Endothelial cell of umbilical vein (primary cell): Measurements from ENCODE around the gene RIGI. TPM values are rescaled to one million over a fixed set of nuclear protein-coding genes. Genes with fewer than 3 reads are reported as not detected.
"Not testable (repeated sequence)": the region's sequence is repeated elsewhere in the genome, so short reads cannot be mapped to it uniquely, and the experiment has no call there.

Source experiments
- BruUV-seq: library from RNA; stranded (reverse); fragments of 400-500 nt; replicated peaks from 2 replicates; lab custom pipeline; 2021; lab: Mats Ljungman, UMichigan
- CTCF ChIA-PET: fragments of 300-600, 350-600 bp; sonication (Branson Sonifier 250); formaldehyde crosslinking; loops from one replicate; lab custom pipeline; 2021; ENCODE audit warnings: antibody characterized with exemption, inconsistent platforms; lab: Charles Lee
- POLR2A ChIA-PET: fragments of 300-600, 350-600 bp; sonication (Branson Sonifier 250); formaldehyde crosslinking; loops from one replicate; lab custom pipeline; 2021; ENCODE audit warnings: antibody characterized with exemption, inconsistent platforms; lab: Charles Lee
- DNase-seq: peaks from one replicate; pipeline ENCODE4 v3.0.0-alpha.2; 2011; ENCODE audit warnings: low read depth, low spot score
- FAIRE-seq: peaks from 2 replicates; lab custom pipeline; 2011; peaks lifted over from hg19 to GRCh38; lab: Jason Lieb, UNC
- H2AFZ ChIP-seq: 2 replicates; pipeline ENCODE4 v1.6.0; 2012; ENCODE audit warnings: low read depth, low read length, control low read depth, inconsistent platforms
- H3K27ac ChIP-seq: 2 replicates; pipeline ENCODE4 v1.5.1; 2011; ENCODE audit warnings: low read depth, mild to moderate bottlenecking, control low read depth, low read length, moderate library complexity; ENCODE audit not compliant: insufficient read depth
- H3K27me3 ChIP-seq, 2 experiments: 2 replicates each; pipeline versions ENCODE4 v1.6.0 to v1.6.1; 2011; ENCODE audit warnings: low read length in 2 of 2, mixed read lengths in 1 of 2; ENCODE audit not compliant: control insufficient read depth in 2 of 2, insufficient read depth in 2 of 2
- H3K36me3 ChIP-seq, 2 experiments: 2 replicates in 1 of 2; 3 replicates in 1 of 2; pipeline ENCODE4 v1.5.1; 2011; ENCODE audit warnings: low read length in 2 of 2, mild to moderate bottlenecking in 1 of 2, moderate library complexity in 1 of 2; ENCODE audit not compliant: control insufficient read depth in 2 of 2, insufficient read depth in 2 of 2; ENCODE audit errors: extremely low read depth in 1 of 2
- H3K4me1 ChIP-seq: 3 replicates; pipeline ENCODE4 v1.5.1; 2011; ENCODE audit warnings: mild to moderate bottlenecking, low read length; ENCODE audit not compliant: control insufficient read depth, insufficient read depth; ENCODE audit errors: extremely low read depth
- H3K4me2 ChIP-seq: 2 replicates; pipeline ENCODE4 v1.6.1; 2011; ENCODE audit warnings: low read length, control low read depth, mixed read lengths; ENCODE audit not compliant: insufficient read depth
- H3K4me3 ChIP-seq, 3 experiments: fragments of 200-600 bp in 1 of 3; sonication (generic), shearing (Covaris generic) in 1 of 3; replicated peaks in 1 of 3; 2 replicates each; pipeline ENCODE4 v1.5.1; 2011 to 2016; ENCODE audit warnings: control low read depth in 3 of 3, low read length in 3 of 3, mild to moderate bottlenecking in 2 of 3, inconsistent platforms in 1 of 3, low read depth in 1 of 3, moderate library complexity in 1 of 3; ENCODE audit not compliant: insufficient read depth in 1 of 3
- H3K79me2 ChIP-seq: 2 replicates; pipeline ENCODE4 v1.6.0; 2012; ENCODE audit warnings: low read length, inconsistent platforms; ENCODE audit not compliant: control insufficient read depth, insufficient read depth
- H3K9ac ChIP-seq: replicated peaks from 2 replicates; pipeline ENCODE3; 2011; ENCODE audit warnings: low read length, control low read depth; ENCODE audit not compliant: insufficient read depth; ENCODE audit errors: extremely low read depth
- H3K9me1 ChIP-seq: replicated peaks from 3 replicates; pipeline ENCODE4 v1.6.0; 2011; ENCODE audit warnings: mild to moderate bottlenecking, low read length; ENCODE audit not compliant: control insufficient read depth, insufficient read depth; ENCODE audit errors: extremely low read depth
- H3K9me3 ChIP-seq: replicated peaks from 2 replicates; pipeline ENCODE4 v1.5.1; 2012; ENCODE audit warnings: low read length, inconsistent platforms; ENCODE audit not compliant: control insufficient read depth, insufficient read depth
- H4K20me1 ChIP-seq: replicated peaks from 2 replicates; pipeline ENCODE3; 2011; ENCODE audit warnings: mild to moderate bottlenecking, low read length; ENCODE audit not compliant: control insufficient read depth, insufficient read depth; ENCODE audit errors: extremely low read depth
- CTCF ChIP-seq, 2 donors: IDR thresholded peaks; 1 replicate in 1 of 2; 2 replicates in 1 of 2; pipeline ENCODE4 v1.5.1; 2011; ENCODE audit warnings: low read length in 2 of 2, mild to moderate bottlenecking in 2 of 2, moderate library complexity in 2 of 2, control low read depth in 1 of 2, inconsistent platforms in 1 of 2, low read depth in 1 of 2; ENCODE audit not compliant: insufficient read depth in 1 of 2; ENCODE audit errors: extremely low read depth in 1 of 2
- EZH2 ChIP-seq: IDR thresholded peaks from 2 replicates; pipeline ENCODE4 v1.6.1; 2012; ENCODE audit warnings: borderline replicate concordance, low read depth, mild to moderate bottlenecking, moderate library complexity, low read length, inconsistent platforms; ENCODE audit not compliant: severe bottlenecking
- FOS ChIP-seq: IDR thresholded peaks from 2 replicates; pipeline ENCODE4 v1.6.1; 2011; ENCODE audit warnings: mild to moderate bottlenecking, low read length, moderate library complexity, borderline replicate concordance; ENCODE audit not compliant: insufficient read depth
- GATA2 ChIP-seq: IDR thresholded peaks from 2 replicates; pipeline ENCODE4 v1.7.0; 2011; ENCODE audit warnings: low read depth, mild to moderate bottlenecking, moderate library complexity, mixed read lengths, low read length; ENCODE audit not compliant: insufficient read length, insufficient read depth
- JUN ChIP-seq: IDR thresholded peaks from 2 replicates; pipeline ENCODE4 v1.6.1; 2011; ENCODE audit warnings: borderline replicate concordance, low read depth; ENCODE audit not compliant: insufficient read length, insufficient read depth
- MAX ChIP-seq: IDR thresholded peaks from 2 replicates; pipeline ENCODE4 v1.6.1; 2011; ENCODE audit not compliant: insufficient read depth, insufficient read length
- MYC ChIP-seq: IDR thresholded peaks from one replicate; pipeline ENCODE4 v1.6.1; 2011; ENCODE audit warnings: mild to moderate bottlenecking, low read depth, low read length
- POLR2A ChIP-seq: IDR thresholded peaks from 2 replicates; pipeline ENCODE4 v1.6.1; 2012; ENCODE audit warnings: low read depth, mild to moderate bottlenecking, control low read depth, low read length
- POLR2AphosphoS5 ChIP-seq: IDR thresholded peaks from 2 replicates; pipeline ENCODE4 v1.6.1; 2012; ENCODE audit warnings: low read depth, mild to moderate bottlenecking, control low read depth, low read length, moderate library complexity; ENCODE audit not compliant: insufficient read depth
- dilution Hi-C: fragments of 300-500 bp; cut with MboI; formaldehyde crosslinking; loops from one replicate; pipeline ENCODE4 v1.15.0; 2019; ENCODE audit warnings: low sequenced_read_pairs; ENCODE audit not compliant: extremely low pct_ligation_motif_present
- intact Hi-C: fragments of 100-400 bp; cut with micrococcal nuclease; formaldehyde crosslinking; loops from one replicate; pipeline ENCODE4 v1.10.0; 2022
- polyA plus RNA-seq, 4 experiments: library from polyadenylated mRNA; depleted of rRNA in 3 of 4; stranded (reverse) in 3 of 4; unstranded in 1 of 4; fragments of >200 nt; gene quantifications; 2 replicates each; pipeline versions ENCODE4 v1.2.1 to v1.2.3, GENCODE V29; 2011 to 2012; ENCODE audit warnings: missing spikeins in 1 of 4
- total RNA-seq: library from RNA; stranded (reverse); gene quantifications from 2 replicates; pipeline ENCODE4 v1.2.3, GENCODE V29; 2021

Gene RIGI
- total and polyA plus RNA-seq, 2 donors (not counting 3 experiments of a cell fraction or from before 2014, with no cell fraction given), result 4.5 to 13.3 TPM

GRCh38 chr9:32524892-32525708, 896 bp downstream of the RIGI start:
- BruUV-seq, result no TSS peak
- Histone ChIP-seq H4K20me1 (no peaks in the 10 kb centered on the region), H3K79me2 (peaks cover 30% of the 10 kb centered on the region), H3K9me1 (no peaks in the 10 kb centered on the region), H3K9me3 (no peaks in the 10 kb centered on the region), H3K4me3 (peak overlapping the region; percentile 78 to 88 (median 83)), H3K27me3 (no peaks in the 10 kb centered on the region), H3K4me2 (peak overlapping the region; percentile 85), H3K9ac (peak overlapping the region; percentile 62), H2AFZ (peak overlapping the region; percentile 73), H3K4me1 (peaks cover 15% of the 10 kb centered on the region), H3K27ac (peak overlapping the region; percentile 59), H3K36me3 (no peaks in the 10 kb centered on the region)
- FAIRE-seq (peak; percentile 59), DNase-seq (no peak)
- POLR2A ChIA-PET, result interaction anchor here (1.0 to 2.9 kb wide), 6 partner anchors 21 to 500 kb away, joined by 3 to 17 read pairs (median 6); partner anchors contain the start of gene DNAJA1
- TF ChIP-seq CTCF (IDR thresholded peaks at IDR 0.05; ENCODE audit: extremely low read depth in 1 of 2, insufficient read depth in 1 of 2, low read depth in 1 of 2, low read length in 2 of 2), result no peak
- no peak for TF ChIP-seq GATA2
- TF ChIP-seq FOS, result no peak
- no peak for TF ChIP-seq POLR2AphosphoS5
- TF ChIP-seq EZH2, result no peak
- no peak for TF ChIP-seq POLR2A
- no peak for TF ChIP-seq JUN
- TF ChIP-seq MAX, result no peak
- no peak for TF ChIP-seq MYC
- intact Hi-C loops, result no loop called here
- dilution Hi-C loops, result no loop called here
- CTCF ChIA-PET, result interaction anchor here (0.7 to 4.9 kb wide), 19 partner anchors 10 to 499 kb away, joined by 3 to 172 read pairs (median 11); partner anchors contain the start of gene ACO1

GRCh38 chr9:32524558-32524891, 1.5 kb downstream of the RIGI start:
- H3K4me3 ChIP-seq, H3K9me3 ChIP-seq, H3K9ac ChIP-seq, DNase-seq, H3K27ac ChIP-seq, dilution Hi-C loops, FAIRE-seq, H2AFZ ChIP-seq, H3K27me3 ChIP-seq, H3K36me3 ChIP-seq, H3K9me1 ChIP-seq, H4K20me1 ChIP-seq, intact Hi-C loops, BruUV-seq: not testable (repeated sequence)
- Histone ChIP-seq H3K79me2 (peaks cover 30% of the 10 kb centered on the region), H3K4me1 (peaks cover 15% of the 10 kb centered on the region), H3K4me2 (peak overlapping the region; percentile 85)
- ChIA-PET CTCF (interaction anchor here (2.5 to 4.9 kb wide), 4 partner anchors 17 to 146 kb away, joined by 8 to 172 read pairs (median 22); no protein-coding TSS in a partner anchor), POLR2A (interaction anchor here (2.9 kb wide), 1 partner anchor 145 kb away, joined by 15 read pairs; no protein-coding TSS in a partner anchor)
